Transverse colon (tissue), 4 donors: Measurements from ENCODE around the gene ZNF408. TPM values are rescaled to one million over a fixed set of nuclear protein-coding genes. Genes with fewer than 3 reads are reported as not detected.

ENCODE experiments used
- DNase-seq: peaks from one replicate; pipeline ENCODE4 v3.0.0-alpha.2; 2019
- H3K27ac ChIP-seq, 4 donors: fragments of 200-600 bp; sonication (generic); 2 replicates each; pipeline ENCODE4 v1.5.1; 2016 to 2018; ENCODE audit warnings: inconsistent platforms in 4 of 4
- H3K27me3 ChIP-seq: fragments of 200-600 bp; sonication (generic); 2 replicates; pipeline ENCODE4 v1.5.1; 2017; ENCODE audit warnings: inconsistent platforms
- H3K36me3 ChIP-seq, 4 donors: fragments of 200-600 bp; sonication (generic); 2 replicates each; pipeline ENCODE4 v1.5.1; 2017 to 2019; ENCODE audit warnings: inconsistent platforms in 4 of 4
- H3K4me1 ChIP-seq, 4 donors: fragments of 200-600 bp; sonication (generic); 2 replicates each; pipeline ENCODE4 v1.5.1; 2017 to 2020; ENCODE audit warnings: inconsistent platforms in 4 of 4
- H3K4me3 ChIP-seq, 4 donors: fragments of 200-600 bp; sonication (generic); 1 replicate in 1 of 4; 2 replicates in 3 of 4; pipeline versions ENCODE4 v1.5.1 to v1.6.1; 2017 to 2019; ENCODE audit warnings: inconsistent platforms in 4 of 4
- H3K9me3 ChIP-seq, 2 donors: fragments of 200-600 bp; sonication (generic); 2 replicates each; pipeline ENCODE4 v1.5.1; 2017 to 2019; ENCODE audit warnings: inconsistent platforms in 2 of 2
- CTCF ChIP-seq, 5 experiments: fragments of 200-600 bp in 3 of 5; fragments of 450-650 bp in 2 of 5; sonication (generic) in 3 of 5; IDR thresholded peaks; 1 replicate in 2 of 5; 2 replicates in 3 of 5; pipeline ENCODE4 v1.5.1; 2016 to 2017; ENCODE audit warnings: antibody characterized with exemption in 5 of 5, inconsistent platforms in 3 of 5, mild to moderate bottlenecking in 2 of 5, moderate library complexity in 1 of 5
- EP300 ChIP-seq: sonication (generic); formaldehyde crosslinking; IDR thresholded peaks from one replicate; pipeline ENCODE4 v1.6.1; 2017; ENCODE audit warnings: antibody characterized with exemption, low read depth
- POLR2A ChIP-seq: fragments of 450-650 bp; IDR thresholded peaks from one replicate; pipeline ENCODE4 v1.6.1; 2016; ENCODE audit warnings: antibody characterized with exemption, mild to moderate bottlenecking, moderate library complexity
- POLR2AphosphoS5 ChIP-seq, 3 donors: sonication (generic); formaldehyde crosslinking; IDR thresholded peaks; one replicate each; pipeline ENCODE4 v1.6.1; 2016; ENCODE audit warnings: antibody characterized with exemption in 3 of 3
- WGBS, 2 donors: methylation state at CpG; one replicate each; pipeline ENCODE4 v1.1.5; 2018; ENCODE audit warnings: low coverage in 1 of 2; 5-methylcytosine and 5-hydroxymethylcytosine counted together
- in situ Hi-C, 4 donors: fragments of 200-750 bp; cut with MboI; loops; one replicate each; pipeline versions ENCODE4 v1.15.0 to v1.15.1; 2017; ENCODE audit warnings: low sequenced_read_pairs in 3 of 4, low pct_ligation_motif_present in 1 of 4, low pct_unique_long_range_greater_than_20kb in 1 of 4
- intact Hi-C: fragments of 100-400 bp; cut with DNase I; formaldehyde crosslinking; loops from one replicate; pipeline ENCODE4 v1.15.1; 2023; ENCODE audit warnings: low total_unique reads
- total RNA-seq, 4 donors: library from RNA; depleted of rRNA; stranded (reverse); fragments of >200 nt; gene quantifications; one replicate each; pipeline ENCODE4 v1.1.0, GENCODE V29; 2016

The ZNF408 gene
- total RNA-seq, 4 donors from 2014 or later = 6.0 to 19.3 (median 10.0) TPM

DNA sequence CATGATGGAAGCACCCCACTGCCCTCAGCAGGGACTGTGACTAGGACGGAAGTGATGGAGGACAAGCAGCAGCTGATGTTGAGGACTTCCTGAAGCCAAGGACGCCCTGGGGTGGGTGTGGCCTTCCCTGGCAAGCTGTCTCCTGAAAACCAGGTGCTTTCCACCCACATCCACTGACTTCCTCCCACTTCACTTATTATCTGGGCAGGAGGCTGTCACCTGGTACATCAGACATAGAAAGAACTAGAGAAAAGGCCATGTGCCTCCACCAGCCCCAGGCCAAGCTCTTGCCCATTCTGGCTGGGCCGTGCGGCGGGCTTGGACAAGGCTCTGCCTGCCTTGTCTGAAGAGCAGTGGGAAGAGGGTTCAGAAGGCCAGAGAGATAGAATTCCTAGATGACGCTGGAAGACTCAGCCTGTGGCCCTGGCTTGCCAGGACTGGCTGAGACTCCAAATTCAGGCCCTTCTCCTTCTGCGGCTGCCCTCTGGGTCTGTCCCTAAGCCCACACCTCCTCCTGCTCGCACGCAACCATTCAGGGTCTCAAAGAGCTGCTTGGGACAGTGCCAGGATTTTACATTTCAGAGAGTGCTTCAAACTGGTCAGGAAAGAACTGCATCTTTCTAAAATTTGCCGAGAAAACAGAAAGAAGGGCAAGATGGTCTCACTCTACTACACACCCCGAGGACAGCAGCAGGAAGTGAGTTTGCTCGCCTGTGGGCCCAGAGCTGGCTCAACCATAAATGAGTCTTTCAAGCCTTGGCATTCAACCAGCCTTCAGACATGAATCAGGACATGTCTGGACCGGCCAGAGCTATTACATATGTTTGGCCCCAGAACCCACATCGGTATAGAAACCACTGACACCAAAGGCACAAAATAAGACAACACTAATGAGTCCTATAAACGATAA is 13.7 kb upstream of the ZNF408 start:
- DNase-seq = no peak
- peaks cover 0 to 19% (median 9%) of the 10 kb centered on the region in 4 donors for H3K36me3 ChIP-seq
- no peak overlapping the region for H3K4me3 ChIP-seq
- intact Hi-C loops (no loop called here), in situ Hi-C loops (no loop called here)
- TF ChIP-seq CTCF (IDR thresholded peaks at IDR 0.05) = no peak
- TF ChIP-seq POLR2A = no peak
- no peak for TF ChIP-seq POLR2AphosphoS5 (IDR thresholded peaks at IDR 0.05)
- no peak for TF ChIP-seq EP300
- no peaks in the 10 kb centered on the region for H3K27me3 ChIP-seq
- peak overlapping the region; percentile 16 to 48 (median 26) for H3K27ac ChIP-seq
- H3K4me1 ChIP-seq = peaks cover 0 to 8% (median 1%) of the 10 kb centered on the region in 4 donors
- WGBS, 2 donors = 84 to 100% methylated on average over 1 to 15 of the region's 15 CpGs
- no peaks in the 10 kb centered on the region for H3K9me3 ChIP-seq

DNA sequence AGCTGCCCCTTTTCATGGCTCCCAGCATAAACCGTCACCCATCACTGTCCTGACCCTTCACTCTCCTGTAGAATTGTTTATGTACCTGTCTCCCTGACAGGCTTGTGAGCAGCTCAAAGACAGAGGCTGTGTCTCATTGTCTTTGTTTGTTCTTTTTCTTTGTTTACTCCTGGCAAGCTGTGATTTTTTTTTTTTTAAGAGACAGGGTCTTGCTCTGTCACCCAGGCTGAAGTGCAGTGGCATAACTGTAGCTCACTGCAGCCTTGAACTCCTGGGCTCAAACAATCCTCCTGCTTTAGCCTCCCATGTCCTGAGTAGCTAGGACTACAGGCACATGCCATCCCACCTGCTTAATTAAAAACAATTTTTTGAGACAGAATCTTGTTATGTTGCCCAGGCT is 10.1 kb upstream of the ZNF408 start:
- intact Hi-C loops = no loop called here
- H3K4me1 ChIP-seq = peaks cover 0 to 9% (median 0%) of the 10 kb centered on the region in 4 donors
- no peaks in the 10 kb centered on the region for H3K9me3 ChIP-seq
- TF ChIP-seq POLR2A (no peak), CTCF (IDR thresholded peaks at IDR 0.05) (no peak), EP300 (no peak), POLR2AphosphoS5 (IDR thresholded peaks at IDR 0.05) (no peak)
- WGBS, 2 donors = 100% methylated on average over 1 of the region's 1 CpG
- no peak for DNase-seq
- peaks cover 0 to 36% (median 15%) of the 10 kb centered on the region in 4 donors for H3K36me3 ChIP-seq
- no peak overlapping the region for H3K27ac ChIP-seq
- H3K4me3 ChIP-seq = no peak overlapping the region
- H3K27me3 ChIP-seq = no peaks in the 10 kb centered on the region
- in situ Hi-C loops = no loop called here

DNA sequence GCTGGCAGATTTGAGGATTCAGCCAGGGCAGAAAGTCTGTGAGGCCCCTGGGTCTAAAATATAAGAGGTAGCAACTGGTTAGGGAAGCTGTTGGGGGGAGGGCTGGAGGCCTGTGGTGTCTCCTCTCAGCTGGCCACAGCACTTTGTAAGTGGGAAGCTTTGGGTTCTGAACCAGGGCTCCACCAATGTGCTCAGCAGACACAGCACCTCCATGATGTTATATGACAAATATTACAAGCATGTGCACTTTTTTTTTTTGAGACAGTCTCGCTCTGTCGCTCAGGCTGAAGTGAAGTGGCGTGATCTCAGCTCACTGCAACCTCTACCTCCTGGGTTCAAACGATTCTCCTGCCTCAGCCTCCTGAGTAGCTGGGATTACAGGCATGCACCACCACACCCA is 8.4 kb upstream of the ZNF408 start:
- Histone ChIP-seq H3K4me3 (no peak overlapping the region), H3K27ac (no peak overlapping the region), H3K9me3 (no peaks in the 10 kb centered on the region), H3K4me1 (peaks cover 0 to 19% (median 5%) of the 10 kb centered on the region in 4 donors), H3K27me3 (no peaks in the 10 kb centered on the region), H3K36me3 (peaks cover 0 to 27% (median 9%) of the 10 kb centered on the region in 4 donors)
- DNase-seq = no peak
- 90 to 94% methylated on average over 2 to 4 of the region's 4 CpGs for WGBS, 2 donors
- in situ Hi-C loops = no loop called here
- intact Hi-C loops = no loop called here
- TF ChIP-seq POLR2AphosphoS5 (IDR thresholded peaks at IDR 0.05) (no peak), CTCF (IDR thresholded peaks at IDR 0.05) (no peak), EP300 (no peak), POLR2A (no peak)

DNA sequence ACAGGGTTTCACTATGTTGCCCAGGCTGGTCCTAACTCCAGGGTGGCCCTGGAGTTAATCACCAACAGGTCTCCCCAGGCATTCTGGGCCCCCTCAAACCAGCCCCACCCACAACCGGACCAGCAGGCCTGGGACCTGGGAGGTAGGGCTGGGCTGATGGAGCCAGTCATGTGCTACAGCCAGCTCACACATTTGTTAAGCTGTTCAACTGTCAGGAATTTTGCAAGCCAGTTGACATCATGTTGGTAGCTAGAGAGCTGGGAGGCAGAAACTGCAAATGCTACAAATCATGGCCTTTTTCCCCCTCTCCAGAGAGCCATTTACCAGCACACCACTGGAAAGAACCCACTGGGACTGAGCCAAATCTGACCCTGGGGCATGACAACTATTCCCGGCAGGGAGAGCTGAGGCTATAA is 7.2 kb upstream of the ZNF408 start:
- Histone ChIP-seq H3K27ac (peak overlapping the region in 3 of 4 donors; percentile 10 to 57 (median 28)), H3K36me3 (peaks cover 0 to 23% (median 7%) of the 10 kb centered on the region in 4 donors), H3K27me3 (no peaks in the 10 kb centered on the region), H3K4me1 (peaks cover 0 to 26% (median 16%) of the 10 kb centered on the region in 4 donors), H3K4me3 (no peak overlapping the region), H3K9me3 (no peaks in the 10 kb centered on the region)
- no peak for DNase-seq
- intact Hi-C loops (no loop called here), in situ Hi-C loops (no loop called here)
- WGBS, 2 donors = 58% methylated on average over 2 of the region's 2 CpGs; no CpG with 5 or more reads in 1 of the 2 donors
- TF ChIP-seq POLR2A = no peak
- no peak for TF ChIP-seq POLR2AphosphoS5 (IDR thresholded peaks at IDR 0.05)
- no peak for TF ChIP-seq EP300
- TF ChIP-seq CTCF (IDR thresholded peaks at IDR 0.05) = no peak
